GOT3 (cell line): ENCODE measurements around the gene ZNF74.

Experiments used
- DNase-seq: peaks from one replicate; lab custom pipeline; 2025; ENCODE audit warnings: mixed read lengths; lab: John Stamatoyannopoulos, UW

The ZNF74 gene

GRCh38 chr22:20433191-20433590 is 39.2 kb downstream of the ZNF74 start:
- no peak for DNase-seq

- DNase-seq: no peak
Measured at GRCh38 chr22:20433686-20434241, 39.8 kb downstream of the ZNF74 start.

GRCh38 chr22:20434264-20434751 is 40.4 kb downstream of the ZNF74 start:
- DNase-seq: no peak

GRCh38 chr22:20434773-20435172 is 40.8 kb downstream of the ZNF74 start:
- DNase-seq: no peak

- DNase-seq: no peak
Measured at GRCh38 chr22:20435436-20436306, 41.7 kb downstream of the ZNF74 start.

GRCh38 chr22:20436307-20436767 is 42.4 kb downstream of the ZNF74 start:
- no peak for DNase-seq

GRCh38 chr22:20436768-20437612 is 43.0 kb downstream of the ZNF74 start:
- no peak for DNase-seq

- no peak for DNase-seq
Measured at GRCh38 chr22:20437613-20438426, 43.9 kb downstream of the ZNF74 start, which contains the start of gene SCARF2. SCARF2 (minus strand) TSS chr22:20437825; CDS start chr22:20437754, 71 bp downstream.

GRCh38 chr22:20438427-20438677 is 44.4 kb downstream of the ZNF74 start:
- no peak for DNase-seq

GRCh38 chr22:20438678-20439492 is 44.9 kb downstream of the ZNF74 start:
- DNase-seq: no peak

- no peak for DNase-seq
Measured at GRCh38 chr22:20439556-20439927, 45.6 kb downstream of the ZNF74 start.

- DNase-seq: no peak
Measured at GRCh38 chr22:20439928-20440575, 46.1 kb downstream of the ZNF74 start.

- no peak for DNase-seq
Measured at GRCh38 chr22:20440637-20441591, 47.0 kb downstream of the ZNF74 start.

- DNase-seq: no peak
Measured at GRCh38 chr22:20441631-20442484, 47.9 kb downstream of the ZNF74 start.

- DNase-seq: no peak
Measured at GRCh38 chr22:20442485-20443284, 48.7 kb downstream of the ZNF74 start.

- no peak for DNase-seq
Measured at GRCh38 chr22:20444325-20444724, 50.4 kb downstream of the ZNF74 start.

- no peak for DNase-seq
Measured at GRCh38 chr22:20446383-20446970, 52.5 kb downstream of the ZNF74 start.
